GM19240 (cell line): ENCODE data around the gene BCL11A.

Experiments
- DNase-seq: peaks from one replicate; pipeline ENCODE4 v3.0.0; 2011; ENCODE audit warnings: low spot score; ENCODE audit not compliant: insufficient read length

BCL11A gene

GRCh38 chr2:60509066-60509465 is 44.4 kb downstream of the BCL11A start:
- no peak for DNase-seq

- no peak for DNase-seq
These were observed 45.0 kb downstream of the BCL11A start for GRCh38 chr2:60508339-60508917.

DNA sequence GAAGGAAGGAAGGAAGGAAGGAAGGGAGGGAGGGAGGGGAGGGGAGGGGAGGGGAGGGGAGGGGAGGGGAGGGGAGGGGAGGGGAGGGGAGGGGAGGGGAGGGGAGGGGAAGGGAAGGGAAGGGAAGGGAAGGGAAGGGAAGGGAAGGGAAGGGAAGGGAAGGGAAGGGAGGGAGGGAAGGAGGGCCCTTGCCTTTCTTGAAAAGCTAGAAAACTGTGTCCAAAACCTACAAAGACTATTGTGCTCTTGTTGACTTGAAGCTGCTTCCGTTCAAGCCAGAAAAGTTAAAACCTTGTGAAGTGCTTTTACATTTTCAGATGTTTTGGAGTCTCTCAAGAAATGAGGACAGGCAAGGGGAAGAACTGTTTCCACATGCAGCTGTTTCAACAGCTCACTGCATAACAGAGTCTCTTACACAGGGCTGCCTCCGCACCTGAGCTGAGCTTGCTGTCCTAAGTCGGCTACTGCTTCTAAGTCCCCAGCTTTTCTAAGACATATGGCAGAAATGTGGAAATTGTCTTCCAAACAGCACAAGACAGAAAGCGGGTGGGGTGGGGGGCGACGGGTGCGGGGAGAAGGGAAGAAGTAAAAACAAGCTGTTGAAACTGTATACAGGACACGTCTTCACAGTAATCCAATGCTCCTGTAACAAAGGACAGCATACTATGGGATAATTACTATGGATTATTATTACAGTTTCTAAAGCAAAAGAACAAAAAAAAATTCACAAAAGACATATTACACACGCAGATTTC is 46.1 kb downstream of the BCL11A start:
- no peak for DNase-seq

DNA sequence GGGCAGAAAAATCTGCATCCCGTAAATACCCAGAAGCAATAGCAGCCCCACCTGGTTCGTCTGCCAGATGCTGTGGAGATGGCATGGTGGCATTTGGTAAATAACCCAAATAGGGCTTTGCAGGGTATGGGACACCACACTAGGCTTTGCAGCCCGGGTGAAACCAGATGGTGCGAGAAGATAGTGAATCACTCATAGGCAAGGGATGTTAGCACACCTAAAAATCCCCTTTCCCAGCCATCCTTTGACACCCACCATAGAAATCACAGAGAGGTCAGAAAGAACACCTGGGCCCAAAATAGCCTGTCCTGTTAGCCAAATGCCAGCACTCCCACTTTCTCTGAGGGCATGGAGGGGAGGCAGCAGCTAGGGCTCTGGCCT is 47.6 kb downstream of the BCL11A start:
- DNase-seq, result no peak

- DNase-seq, result no peak
These were observed 48.1 kb downstream of the BCL11A start for GRCh38 chr2:60505240-60505879.

GRCh38 chr2:60504049-60504448 is 49.4 kb downstream of the BCL11A start:
- DNase-seq, result no peak

DNA sequence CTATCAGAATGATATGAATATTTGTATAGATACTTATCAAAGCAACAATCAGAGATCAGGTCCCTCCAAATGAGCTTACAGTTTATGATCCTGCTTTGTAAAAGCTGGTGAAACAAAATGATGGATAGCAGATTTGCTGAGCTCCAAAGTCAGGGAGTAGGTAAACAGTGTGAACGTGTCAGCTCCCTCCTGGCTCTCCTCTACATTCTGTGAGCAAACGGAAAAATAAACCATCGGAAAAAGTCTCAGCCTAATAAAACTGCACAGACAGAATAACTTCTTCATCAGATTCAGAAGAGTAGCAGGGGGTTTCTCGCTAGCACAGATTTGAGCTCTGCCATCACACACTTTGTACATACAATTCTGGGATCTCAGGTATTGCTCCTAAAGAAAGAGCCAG is 51.3 kb downstream of the BCL11A start:
- DNase-seq, result no peak

DNA sequence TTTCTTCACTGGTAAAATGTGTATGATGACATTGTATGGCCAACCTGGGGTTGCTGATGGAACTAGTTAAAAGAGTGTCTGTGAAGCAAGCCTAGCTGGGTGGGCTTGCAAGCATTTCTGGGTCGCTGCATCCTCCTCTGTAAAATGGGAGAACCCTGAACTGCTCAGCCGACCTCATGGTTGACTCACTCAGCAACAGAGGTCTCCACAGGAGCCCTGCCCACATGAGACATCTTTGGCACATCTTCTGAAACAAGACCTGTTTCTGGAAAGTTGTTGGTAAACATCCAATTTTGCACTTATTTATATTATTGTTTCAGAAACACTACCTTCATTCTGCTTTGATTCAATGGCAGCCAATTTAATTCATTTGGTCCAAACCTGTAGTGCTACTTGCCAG is 52.6 kb downstream of the BCL11A start:
- no peak for DNase-seq

GRCh38 chr2:60499651-60500265 is 53.7 kb downstream of the BCL11A start:
- DNase-seq, result no peak

- DNase-seq, result no peak
These were observed 54.5 kb downstream of the BCL11A start for GRCh38 chr2:60498816-60499429.

DNA sequence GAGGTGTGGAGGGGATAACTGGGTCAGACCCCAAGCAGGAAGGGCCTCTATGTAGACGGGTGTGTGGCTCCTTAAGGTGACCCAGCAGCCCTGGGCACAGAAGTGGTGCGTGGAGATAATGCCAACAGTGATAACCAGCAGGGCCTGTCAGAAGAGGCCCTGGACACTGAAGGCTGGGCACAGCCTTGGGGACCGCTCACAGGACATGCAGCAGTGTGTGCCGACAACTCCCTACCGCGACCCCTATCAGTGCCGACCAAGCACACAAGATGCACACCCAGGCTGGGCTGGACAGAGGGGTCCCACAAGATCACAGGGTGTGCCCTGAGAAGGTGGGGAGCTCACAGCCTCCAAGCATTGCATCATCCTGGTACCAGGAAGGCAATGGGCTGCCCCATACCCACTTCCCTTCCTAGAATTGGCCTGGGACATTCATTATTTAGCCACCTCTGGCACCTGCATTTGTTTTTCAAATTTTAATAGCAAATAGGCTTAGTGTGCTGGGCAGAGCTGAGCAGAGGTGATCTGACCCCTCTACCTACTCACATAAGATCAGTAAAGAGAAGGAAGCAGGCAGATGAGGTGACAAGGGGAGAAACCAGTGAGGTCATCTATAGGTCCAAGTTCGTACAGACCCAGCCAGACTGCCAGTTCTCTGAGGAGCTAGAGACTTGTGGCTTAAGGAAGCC is 55.2 kb downstream of the BCL11A start:
- no peak for DNase-seq

GRCh38 chr2:60497500-60497899 is 56.0 kb downstream of the BCL11A start:
- DNase-seq, result no peak

- DNase-seq, result no peak
These were observed 56.5 kb downstream of the BCL11A start for GRCh38 chr2:60496956-60497355.

- DNase-seq, result no peak
These were observed 57.0 kb downstream of the BCL11A start for GRCh38 chr2:60496475-60496874.

DNA sequence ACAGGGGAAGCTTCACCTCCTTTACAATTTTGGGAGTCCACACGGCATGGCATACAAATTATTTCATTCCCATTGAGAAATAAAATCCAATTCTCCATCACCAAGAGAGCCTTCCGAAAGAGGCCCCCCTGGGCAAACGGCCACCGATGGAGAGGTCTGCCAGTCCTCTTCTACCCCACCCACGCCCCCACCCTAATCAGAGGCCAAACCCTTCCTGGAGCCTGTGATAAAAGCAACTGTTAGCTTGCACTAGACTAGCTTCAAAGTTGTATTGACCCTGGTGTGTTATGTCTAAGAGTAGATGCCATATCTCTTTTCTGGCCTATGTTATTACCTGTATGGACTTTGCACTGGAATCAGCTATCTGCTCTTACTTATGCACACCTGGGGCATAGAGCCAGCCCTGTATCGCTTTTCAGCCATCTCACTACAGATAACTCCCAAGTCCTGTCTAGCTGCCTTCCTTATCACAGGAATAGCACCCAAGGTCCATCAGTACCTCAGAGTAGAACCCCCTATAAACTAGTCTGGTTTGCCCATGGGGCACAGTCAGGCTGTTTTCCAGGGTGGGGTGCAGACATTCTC is 58.3 kb downstream of the BCL11A start:
- DNase-seq, result no peak

DNA sequence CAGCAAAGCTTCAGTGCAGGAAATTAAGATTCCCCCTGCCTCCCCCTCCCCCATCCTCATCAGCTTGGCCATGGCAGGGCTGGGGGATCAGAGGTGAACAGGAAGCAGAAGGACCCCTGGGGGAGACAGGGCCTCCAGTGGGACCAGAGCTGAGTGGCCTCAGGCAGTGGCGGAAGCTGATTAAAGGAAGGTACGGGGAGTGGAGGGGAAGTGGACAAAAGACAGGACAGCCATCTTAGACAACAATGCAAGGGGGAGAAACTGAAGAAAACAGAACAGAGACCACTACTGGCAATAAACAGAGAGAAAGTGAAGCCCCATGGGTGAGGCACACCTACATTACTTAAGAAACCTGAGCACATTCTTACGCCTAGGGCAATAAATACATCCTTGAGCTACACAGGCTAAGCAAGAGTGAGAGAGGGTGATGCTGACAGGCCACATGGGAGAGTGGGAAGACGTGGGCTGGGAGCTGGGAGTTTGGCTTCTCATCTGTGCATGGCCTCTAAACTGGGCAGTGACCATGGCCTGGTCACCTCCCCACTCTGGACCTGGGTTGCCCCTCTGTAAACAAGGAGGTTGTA is 59.6 kb downstream of the BCL11A start:
- DNase-seq, result no peak

GRCh38 chr2:60492548-60492947 is 60.9 kb downstream of the BCL11A start:
- no peak for DNase-seq

DNA sequence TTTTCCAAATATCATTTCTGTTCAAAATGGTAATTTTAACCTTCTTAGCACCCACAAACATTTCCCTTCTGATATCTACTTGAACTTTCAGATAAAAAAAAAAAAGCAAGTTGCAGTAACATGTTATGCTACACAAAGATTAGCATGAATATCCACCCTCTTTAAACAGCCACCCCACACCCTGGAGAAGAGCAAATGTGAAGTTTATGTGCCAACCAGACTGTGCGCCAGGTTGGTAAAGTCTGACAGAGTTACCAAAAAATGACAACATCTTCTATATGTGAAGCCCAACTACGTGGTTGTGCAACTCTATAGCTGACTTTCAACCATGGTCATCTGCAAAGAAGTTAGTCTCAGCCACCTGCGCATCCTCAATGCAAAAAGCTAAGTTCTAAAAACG is 62.6 kb downstream of the BCL11A start:
- no peak for DNase-seq

DNA sequence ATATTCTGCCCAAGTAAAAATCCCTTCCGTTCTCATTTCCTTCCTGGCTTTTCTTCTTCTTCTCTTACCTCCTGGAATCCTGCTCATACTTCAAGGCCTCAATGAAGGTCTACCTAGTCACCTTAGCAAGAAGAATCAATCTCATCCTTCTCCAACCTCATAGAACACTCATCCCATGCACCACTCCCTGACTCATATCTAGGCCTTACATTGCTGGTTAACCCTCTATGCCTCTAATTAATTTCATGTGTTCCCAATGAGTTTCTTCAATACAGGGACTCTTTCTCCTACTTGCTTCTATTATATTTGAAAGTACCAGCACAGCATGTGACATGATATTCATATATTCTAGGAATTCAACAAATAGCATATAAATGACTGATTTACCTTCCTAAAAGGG is 63.0 kb downstream of the BCL11A start:
- no peak for DNase-seq

GRCh38 chr2:60489289-60489688 is 64.2 kb downstream of the BCL11A start:
- DNase-seq, result no peak

GRCh38 chr2:60488291-60488690 is 65.2 kb downstream of the BCL11A start:
- DNase-seq, result no peak
